Adipocyte (in vitro differentiated cells): ENCODE measurements around the gene GPR82.
A peak's percentile ranks its signal among the peaks of the same experiment; 100 is the strongest.

Experiments
- DNase-seq: peaks from one replicate; pipeline ENCODE4 v3.0.0-alpha.2; 2015; ENCODE audit warnings: low read depth
- H3K27me3 ChIP-seq: replicated peaks from 2 replicates; pipeline ENCODE4 v1.7.0; 2013; ENCODE audit warnings: mild to moderate bottlenecking, low read length, moderate library complexity; ENCODE audit not compliant: control insufficient read depth, insufficient read depth
- H3K36me3 ChIP-seq: 2 replicates; pipeline ENCODE4 v1.7.0; 2013; ENCODE audit warnings: low read length, mild to moderate bottlenecking, moderate library complexity; ENCODE audit not compliant: control insufficient read depth, insufficient read depth, severe bottlenecking
- H3K4me1 ChIP-seq: 2 replicates; pipeline ENCODE4 v1.7.0; 2013; ENCODE audit warnings: mild to moderate bottlenecking, low read length, moderate library complexity; ENCODE audit not compliant: control insufficient read depth, insufficient read depth
- H3K4me3 ChIP-seq: 2 replicates; pipeline ENCODE4 v1.7.0; 2013; ENCODE audit warnings: mild to moderate bottlenecking, low read length, moderate library complexity
- H3K9ac ChIP-seq: 2 replicates; pipeline ENCODE4 v1.7.0; 2013; ENCODE audit warnings: mild to moderate bottlenecking, low read length, moderate library complexity
- H3K9me3 ChIP-seq: 2 replicates; pipeline ENCODE4 v1.7.0; 2013; ENCODE audit warnings: mild to moderate bottlenecking, low read length, moderate library complexity; ENCODE audit not compliant: control insufficient read depth

GPR82 gene

GRCh38 chrX:41750716-41751115 is 26.7 kb downstream of the GPR82 start:
- no peaks in the 10 kb centered on the region for H3K27me3 ChIP-seq
- H3K36me3 ChIP-seq, result no peaks in the 10 kb centered on the region
- no peaks in the 10 kb centered on the region for H3K4me1 ChIP-seq
- H3K4me3 ChIP-seq, result no peak overlapping the region
- no peaks in the 10 kb centered on the region for H3K9me3 ChIP-seq
- no peak overlapping the region for H3K9ac ChIP-seq
- DNase-seq, result no peak

GRCh38 chrX:41758401-41758800 is 34.4 kb downstream of the GPR82 start:
- H3K4me3 ChIP-seq, result no peak overlapping the region
- H3K36me3 ChIP-seq, result no peaks in the 10 kb centered on the region
- peaks cover 9% of the 10 kb centered on the region for H3K27me3 ChIP-seq
- no peak for DNase-seq
- no peaks in the 10 kb centered on the region for H3K9me3 ChIP-seq
- no peaks in the 10 kb centered on the region for H3K4me1 ChIP-seq
- no peak overlapping the region for H3K9ac ChIP-seq

- peaks cover 12% of the 10 kb centered on the region for H3K27me3 ChIP-seq
- DNase-seq, result peak; percentile 55
- H3K36me3 ChIP-seq, result no peaks in the 10 kb centered on the region
- H3K9ac ChIP-seq, result no peak overlapping the region
- H3K4me1 ChIP-seq, result no peaks in the 10 kb centered on the region
- no peak overlapping the region for H3K4me3 ChIP-seq
- no peaks in the 10 kb centered on the region for H3K9me3 ChIP-seq
These were observed 35.8 kb downstream of the GPR82 start for GRCh38 chrX:41759817-41760216.

GRCh38 chrX:41761169-41761568 is 37.2 kb downstream of the GPR82 start:
- no peaks in the 10 kb centered on the region for H3K4me1 ChIP-seq
- no peaks in the 10 kb centered on the region for H3K9me3 ChIP-seq
- no peak for DNase-seq
- peaks cover 12% of the 10 kb centered on the region for H3K27me3 ChIP-seq
- H3K4me3 ChIP-seq, result no peak overlapping the region
- no peak overlapping the region for H3K9ac ChIP-seq
- no peaks in the 10 kb centered on the region for H3K36me3 ChIP-seq

- Histone ChIP-seq H3K4me3 (no peak overlapping the region), H3K4me1 (no peaks in the 10 kb centered on the region), H3K9ac (no peak overlapping the region), H3K27me3 (peaks cover 12% of the 10 kb centered on the region), H3K36me3 (no peaks in the 10 kb centered on the region), H3K9me3 (no peaks in the 10 kb centered on the region)
- DNase-seq, result no peak
These were observed 37.7 kb downstream of the GPR82 start for GRCh38 chrX:41761702-41762101.

GRCh38 chrX:41779030-41779564 is 55.1 kb downstream of the GPR82 start:
- Histone ChIP-seq H3K9me3 (no peaks in the 10 kb centered on the region), H3K36me3 (no peaks in the 10 kb centered on the region), H3K4me1 (peaks cover 5% of the 10 kb centered on the region), H3K27me3 (peaks cover 4% of the 10 kb centered on the region), H3K4me3 (no peak overlapping the region), H3K9ac (no peak overlapping the region)
- peak; percentile 42 for DNase-seq
